Peyer's patch (tissue), 4 donors: Measurements from ENCODE around the gene DRAM1.

Experiments
- POLR2A ChIP-seq, 2 donors: fragments of 450-650 bp; IDR thresholded peaks; one replicate each; pipeline ENCODE4 v1.5.1; 2017; ENCODE audit warnings: antibody characterized with exemption in 2 of 2, mild to moderate bottlenecking in 2 of 2, moderate library complexity in 2 of 2
- TF ChIP-seq, protein P1 (sequence below), 6 experiments: fragments of 450-650 bp in 4 of 6; fragments of 200-600 bp in 2 of 6; sonication (generic) in 1 of 6; IDR thresholded peaks; one replicate each; pipeline ENCODE4 v1.5.1; 2017 to 2019; ENCODE audit warnings: antibody characterized with exemption in 6 of 6, mild to moderate bottlenecking in 3 of 6, moderate library complexity in 1 of 6

DNA sequence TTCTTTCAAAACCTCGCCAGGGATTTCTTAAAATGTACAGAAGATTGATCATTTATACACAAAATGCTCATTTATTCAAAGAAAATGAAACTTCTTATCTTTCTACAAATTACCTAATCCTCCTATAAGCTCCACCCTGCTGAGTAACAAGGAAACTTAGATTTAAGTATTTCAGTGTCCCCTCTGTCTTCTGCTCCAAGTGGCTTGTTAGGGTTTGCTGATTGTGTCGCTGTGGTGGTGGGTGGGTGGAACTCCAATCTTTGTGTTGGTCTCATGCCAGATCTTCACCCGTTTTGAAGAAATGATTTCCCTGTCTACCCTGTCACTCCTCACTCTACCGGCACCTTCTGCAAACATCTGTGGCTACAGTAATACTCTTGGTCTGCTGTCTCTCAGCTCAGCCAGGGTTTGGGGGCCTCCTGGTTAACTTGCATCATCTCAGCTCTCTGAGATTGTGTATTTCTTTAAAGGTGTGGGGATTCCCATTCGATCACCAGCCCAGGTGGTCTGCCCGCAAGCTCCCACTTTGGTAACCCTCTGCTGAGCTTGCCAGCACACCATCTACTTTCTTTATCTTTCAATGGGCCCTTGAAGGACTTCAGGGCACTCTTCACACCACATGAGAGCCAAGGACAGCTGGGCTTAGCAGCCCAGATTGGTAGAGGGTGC is 73.8 kb downstream of the DRAM1 start:
- TF ChIP-seq, protein P1, sequence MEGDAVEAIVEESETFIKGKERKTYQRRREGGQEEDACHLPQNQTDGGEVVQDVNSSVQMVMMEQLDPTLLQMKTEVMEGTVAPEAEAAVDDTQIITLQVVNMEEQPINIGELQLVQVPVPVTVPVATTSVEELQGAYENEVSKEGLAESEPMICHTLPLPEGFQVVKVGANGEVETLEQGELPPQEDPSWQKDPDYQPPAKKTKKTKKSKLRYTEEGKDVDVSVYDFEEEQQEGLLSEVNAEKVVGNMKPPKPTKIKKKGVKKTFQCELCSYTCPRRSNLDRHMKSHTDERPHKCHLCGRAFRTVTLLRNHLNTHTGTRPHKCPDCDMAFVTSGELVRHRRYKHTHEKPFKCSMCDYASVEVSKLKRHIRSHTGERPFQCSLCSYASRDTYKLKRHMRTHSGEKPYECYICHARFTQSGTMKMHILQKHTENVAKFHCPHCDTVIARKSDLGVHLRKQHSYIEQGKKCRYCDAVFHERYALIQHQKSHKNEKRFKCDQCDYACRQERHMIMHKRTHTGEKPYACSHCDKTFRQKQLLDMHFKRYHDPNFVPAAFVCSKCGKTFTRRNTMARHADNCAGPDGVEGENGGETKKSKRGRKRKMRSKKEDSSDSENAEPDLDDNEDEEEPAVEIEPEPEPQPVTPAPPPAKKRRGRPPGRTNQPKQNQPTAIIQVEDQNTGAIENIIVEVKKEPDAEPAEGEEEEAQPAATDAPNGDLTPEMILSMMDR (IDR thresholded peaks at IDR 0.05) = no peak
- no peak for TF ChIP-seq POLR2A (IDR thresholded peaks at IDR 0.05)
